Stimulated activated memory B cell treated with anti-CD40 and anti-IgM and Interleukin-4, amounts not matched to agents 10 μg/mL and 1 μg/mL and 100 μg/mL, for 72 hours (primary cell): Measurements from ENCODE around the gene DEFB132.

Source experiments
- ATAC-seq: fragments of 150-1000 bp; cut with Tn5 transposase; 2 replicates; pipeline ENCODE4 v1.10.0; 2021
- H3K27ac Mint-ChIP-seq: one replicate; pipeline ENCODE4 v1.8.0; 2022; ENCODE audit warnings: mild to moderate bottlenecking, mixed read lengths
- H3K27me3 Mint-ChIP-seq: one replicate; pipeline ENCODE4 v1.8.0; 2022; ENCODE audit warnings: mixed read lengths
- H3K36me3 Mint-ChIP-seq: one replicate; pipeline ENCODE4 v1.8.0; 2022; ENCODE audit warnings: mixed read lengths
- H3K4me1 Mint-ChIP-seq: one replicate; pipeline ENCODE4 v1.8.0; 2022; ENCODE audit warnings: mixed read lengths
- H3K4me3 Mint-ChIP-seq: one replicate; pipeline ENCODE4 v1.8.0; 2022; ENCODE audit warnings: mild to moderate bottlenecking, moderate library complexity, mixed read lengths
- H3K9me3 Mint-ChIP-seq: one replicate; pipeline ENCODE4 v1.8.0; 2022; ENCODE audit warnings: mixed read lengths

Gene DEFB132

GRCh38 chr20:277496-277781, 19.9 kb downstream of the DEFB132 start:
- Mint-ChIP-seq H3K27me3 (no peaks in the 10 kb centered on the region), H3K9me3 (peaks cover 2% of the 10 kb centered on the region), H3K27ac (no peak overlapping the region), H3K4me1 (peaks cover 5% of the 10 kb centered on the region), H3K4me3 (no peak overlapping the region), H3K36me3 (peaks cover 18% of the 10 kb centered on the region)
- no peak for ATAC-seq

- ATAC-seq, result no peak
- Mint-ChIP-seq H3K36me3 (peaks cover 18% of the 10 kb centered on the region), H3K4me3 (no peak overlapping the region), H3K4me1 (peaks cover 5% of the 10 kb centered on the region), H3K27me3 (no peaks in the 10 kb centered on the region), H3K27ac (no peak overlapping the region), H3K9me3 (peaks cover 2% of the 10 kb centered on the region)
Observed at GRCh38 chr20:278181-278580, 20.7 kb downstream of the DEFB132 start.

GRCh38 chr20:278607-279571, 21.4 kb downstream of the DEFB132 start:
- peak; percentile 60 for ATAC-seq
- H3K4me3 Mint-ChIP-seq, result peak overlapping the region; percentile 58
- no peak overlapping the region for H3K27ac Mint-ChIP-seq
- H3K36me3 Mint-ChIP-seq, result peaks cover 22% of the 10 kb centered on the region
- peaks cover 5% of the 10 kb centered on the region for H3K4me1 Mint-ChIP-seq
- H3K27me3 Mint-ChIP-seq, result no peaks in the 10 kb centered on the region
- peaks cover 2% of the 10 kb centered on the region for H3K9me3 Mint-ChIP-seq

- H3K27me3 Mint-ChIP-seq, result no peaks in the 10 kb centered on the region
- H3K4me1 Mint-ChIP-seq, result peaks cover 4% of the 10 kb centered on the region
- H3K36me3 Mint-ChIP-seq, result peaks cover 6% of the 10 kb centered on the region
- no peak overlapping the region for H3K27ac Mint-ChIP-seq
- ATAC-seq, result no peak
- H3K9me3 Mint-ChIP-seq, result no peaks in the 10 kb centered on the region
- no peak overlapping the region for H3K4me3 Mint-ChIP-seq
Observed at GRCh38 chr20:284172-284571, 26.6 kb downstream of the DEFB132 start.

- Mint-ChIP-seq H3K4me1 (peaks cover 14% of the 10 kb centered on the region), H3K27me3 (no peaks in the 10 kb centered on the region), H3K9me3 (no peaks in the 10 kb centered on the region), H3K36me3 (peaks cover 6% of the 10 kb centered on the region), H3K4me3 (no peak overlapping the region), H3K27ac (no peak overlapping the region)
- no peak for ATAC-seq
Observed at GRCh38 chr20:286508-286907, 29.0 kb downstream of the DEFB132 start.

GRCh38 chr20:288956-289692, 31.6 kb downstream of the DEFB132 start:
- H3K27me3 Mint-ChIP-seq, result no peaks in the 10 kb centered on the region
- no peaks in the 10 kb centered on the region for H3K36me3 Mint-ChIP-seq
- H3K27ac Mint-ChIP-seq, result no peak overlapping the region
- H3K4me1 Mint-ChIP-seq, result peaks cover 14% of the 10 kb centered on the region
- H3K9me3 Mint-ChIP-seq, result no peaks in the 10 kb centered on the region
- no peak for ATAC-seq
- no peak overlapping the region for H3K4me3 Mint-ChIP-seq

- Mint-ChIP-seq H3K27me3 (no peaks in the 10 kb centered on the region), H3K36me3 (no peaks in the 10 kb centered on the region), H3K4me1 (peaks cover 14% of the 10 kb centered on the region), H3K9me3 (no peaks in the 10 kb centered on the region), H3K27ac (no peak overlapping the region), H3K4me3 (no peak overlapping the region)
- ATAC-seq, result no peak
Observed at GRCh38 chr20:289693-290083, 32.2 kb downstream of the DEFB132 start.

- ATAC-seq, result peak; percentile 99
- Mint-ChIP-seq H3K4me3 (no peak within 1 kb of the TSS), H3K27me3 (no peaks in the 10 kb centered on the region), H3K9me3 (no peaks in the 10 kb centered on the region), H3K36me3 (no peaks in the 10 kb centered on the region), H3K27ac (no peak within 1 kb of the TSS), H3K4me1 (peaks cover 14% of the 10 kb centered on the region)
Observed at GRCh38 chr20:290084-290831, 32.7 kb downstream of the DEFB132 start, which contains the start of gene C20orf96. TSS of gene C20orf96 (minus strand) at chr20:290750. CDS start at chr20:290610, 140 bp downstream.

GRCh38 chr20:294602-295001, 37.1 kb downstream of the DEFB132 start:
- H3K36me3 Mint-ChIP-seq, result peaks cover 22% of the 10 kb centered on the region
- H3K27me3 Mint-ChIP-seq, result no peaks in the 10 kb centered on the region
- H3K4me3 Mint-ChIP-seq, result no peak overlapping the region
- H3K4me1 Mint-ChIP-seq, result peaks cover 34% of the 10 kb centered on the region
- no peak for ATAC-seq
- no peak overlapping the region for H3K27ac Mint-ChIP-seq
- no peaks in the 10 kb centered on the region for H3K9me3 Mint-ChIP-seq

GRCh38 chr20:295804-296203, 38.3 kb downstream of the DEFB132 start:
- peak overlapping the region; percentile 97 for H3K27ac Mint-ChIP-seq
- no peaks in the 10 kb centered on the region for H3K9me3 Mint-ChIP-seq

GRCh38 chr20:297098-297924, 39.8 kb downstream of the DEFB132 start, which contains the start of gene ZCCHC3:
TSS of gene ZCCHC3 (plus strand) at chr20:297570. CDS start at chr20:297587, 17 bp downstream.
- Mint-ChIP-seq H3K27me3 (no peaks in the 10 kb centered on the region), H3K36me3 (peaks cover 43% of the 10 kb centered on the region), H3K9me3 (no peaks in the 10 kb centered on the region), H3K4me3 (peak within 1 kb of the TSS; percentile 94), H3K27ac (peak within 1 kb of the TSS; percentile 97), H3K4me1 (peaks cover 51% of the 10 kb centered on the region)
- peak; percentile 92 for ATAC-seq

More at GRCh38 chr20:295804-296203, 38.3 kb downstream of the DEFB132 start:
- Mint-ChIP-seq H3K27me3 (no peaks in the 10 kb centered on the region), H3K36me3 (peaks cover 29% of the 10 kb centered on the region), H3K4me3 (peak overlapping the region; percentile 94), H3K4me1 (peaks cover 37% of the 10 kb centered on the region)
- no peak for ATAC-seq

GRCh38 chr20:297925-298775, 40.6 kb downstream of the DEFB132 start:
- Mint-ChIP-seq H3K36me3 (peaks cover 45% of the 10 kb centered on the region), H3K4me3 (peak overlapping the region; percentile 94), H3K9me3 (no peaks in the 10 kb centered on the region), H3K4me1 (peaks cover 57% of the 10 kb centered on the region), H3K27me3 (no peaks in the 10 kb centered on the region), H3K27ac (peak overlapping the region; percentile 97)
- peak; percentile 68 for ATAC-seq

- Mint-ChIP-seq H3K27ac (peak overlapping the region; percentile 97), H3K36me3 (peaks cover 45% of the 10 kb centered on the region), H3K4me1 (peaks cover 59% of the 10 kb centered on the region), H3K9me3 (no peaks in the 10 kb centered on the region), H3K4me3 (peak overlapping the region; percentile 93), H3K27me3 (no peaks in the 10 kb centered on the region)
- no peak for ATAC-seq
Observed at GRCh38 chr20:298776-299391, 41.4 kb downstream of the DEFB132 start.
